NCI-H2107 (cell line): ENCODE measurements around the gene CD22.
"Not testable (repeated sequence)": the region's sequence is repeated elsewhere in the genome, so short reads cannot be mapped to it uniquely, and the experiment has no call there.

Source experiments
- DNase-seq: peaks from one replicate; lab custom pipeline; 2025; lab: John Stamatoyannopoulos, UW

Gene CD22

DNA sequence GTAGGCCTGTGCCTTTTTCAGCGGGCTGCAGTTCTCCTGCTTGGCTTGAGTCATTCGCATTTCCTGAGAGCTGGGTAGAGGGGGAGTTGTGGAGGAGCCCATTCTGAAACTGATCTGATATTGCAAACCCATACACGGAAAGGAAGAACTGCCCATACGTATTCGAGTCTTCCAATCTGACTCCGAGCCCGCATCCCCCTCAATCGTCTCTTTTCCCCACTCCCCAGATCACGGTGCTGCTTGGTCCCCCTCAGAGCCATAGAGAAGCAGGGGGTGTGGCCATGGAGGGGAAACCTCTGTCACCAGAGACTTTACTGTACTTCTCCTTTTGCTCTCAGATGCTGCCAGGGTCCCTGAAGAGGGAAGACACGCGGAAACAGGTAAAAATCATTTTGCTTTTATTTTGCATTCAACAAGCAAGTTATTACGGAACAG, at the start of gene CD22:
Gene CD22, plus strand, starts transcription at position 337 of the 435 bp plus-strand sequence. CDS start 2,854 bp downstream, outside the sequence.
- no peak for DNase-seq

DNA sequence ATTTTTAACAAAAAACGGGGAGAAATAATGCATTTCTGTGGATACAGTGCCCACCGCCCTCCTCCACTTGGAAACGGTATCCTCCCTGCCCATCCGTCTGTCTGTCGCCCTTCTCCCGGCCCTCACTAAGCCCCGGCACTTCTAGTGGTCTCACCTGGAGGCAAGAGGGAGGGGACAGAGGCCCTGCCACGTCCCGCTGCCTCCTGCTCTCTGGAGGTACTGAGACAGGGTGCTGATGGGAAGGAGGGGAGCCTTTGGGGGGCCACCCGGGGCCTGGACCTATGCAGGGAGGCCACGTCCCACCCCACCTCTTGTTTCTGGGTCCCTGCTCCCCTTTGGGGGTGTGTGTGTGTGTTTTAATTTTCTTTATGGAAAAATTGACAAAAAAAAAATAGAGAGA, 49.6 kb upstream of the CD22 start:
- no peak for DNase-seq

DNA sequence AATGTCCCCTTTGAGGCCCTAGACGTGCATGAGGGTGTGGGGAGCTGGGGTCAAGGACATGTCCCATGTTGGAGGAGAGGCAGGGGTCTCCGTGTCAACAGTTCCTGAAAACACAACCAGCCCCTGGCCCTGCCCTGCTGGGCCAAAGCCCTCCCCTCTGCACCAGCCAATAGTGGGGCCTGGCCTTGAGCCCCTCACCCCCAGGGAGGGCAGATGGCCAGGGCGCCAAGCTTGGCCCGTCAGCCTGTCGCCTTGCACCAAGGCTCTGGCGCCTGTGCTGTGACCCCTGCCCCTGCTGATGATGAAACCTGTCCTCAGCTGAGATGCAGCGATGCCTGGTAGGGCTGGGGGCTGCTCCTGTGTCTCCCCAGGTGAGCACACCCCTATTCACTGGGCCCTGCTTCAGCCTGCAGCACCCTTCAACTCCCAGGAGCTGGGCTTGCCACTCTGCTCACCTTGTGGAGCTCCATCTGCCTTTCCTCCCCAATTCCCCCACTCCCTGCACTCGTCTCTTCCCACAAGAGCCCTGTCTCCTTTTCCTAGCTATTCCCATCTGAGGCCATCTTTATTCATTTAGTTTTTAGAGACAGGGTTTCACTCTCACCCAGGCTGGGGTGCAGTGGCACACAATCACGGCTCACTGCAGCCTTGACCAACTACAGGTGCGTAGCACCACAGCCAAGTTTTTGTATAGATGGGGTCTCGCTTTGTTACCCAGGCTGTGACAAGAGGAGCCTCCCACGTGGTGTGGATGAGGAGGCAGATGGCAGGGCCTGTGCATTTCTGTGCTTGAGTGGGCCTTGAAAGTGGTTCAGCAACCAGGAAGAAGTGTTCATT, 48.8 kb upstream of the CD22 start:
- no peak for DNase-seq

DNA sequence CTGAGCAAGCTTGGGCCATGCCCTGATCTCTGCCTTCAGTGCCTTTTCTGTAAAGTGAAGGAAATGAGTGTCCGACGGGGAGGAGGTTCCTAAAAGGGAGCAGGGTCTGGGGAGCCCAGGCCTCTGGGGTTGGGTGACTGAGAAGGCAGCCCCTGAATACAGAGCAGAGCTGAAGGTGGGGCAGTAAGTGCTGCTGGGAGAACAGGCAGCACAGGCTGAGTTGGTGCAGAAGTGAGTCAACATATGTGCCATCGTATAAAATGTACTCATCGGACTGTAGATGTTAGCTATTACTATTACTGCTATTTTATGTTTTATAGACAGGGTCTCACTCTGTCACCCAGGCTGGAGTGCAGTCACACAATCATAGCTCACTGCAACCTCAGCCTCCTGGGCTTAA, 47.7 kb upstream of the CD22 start:
- no peak for DNase-seq

DNA sequence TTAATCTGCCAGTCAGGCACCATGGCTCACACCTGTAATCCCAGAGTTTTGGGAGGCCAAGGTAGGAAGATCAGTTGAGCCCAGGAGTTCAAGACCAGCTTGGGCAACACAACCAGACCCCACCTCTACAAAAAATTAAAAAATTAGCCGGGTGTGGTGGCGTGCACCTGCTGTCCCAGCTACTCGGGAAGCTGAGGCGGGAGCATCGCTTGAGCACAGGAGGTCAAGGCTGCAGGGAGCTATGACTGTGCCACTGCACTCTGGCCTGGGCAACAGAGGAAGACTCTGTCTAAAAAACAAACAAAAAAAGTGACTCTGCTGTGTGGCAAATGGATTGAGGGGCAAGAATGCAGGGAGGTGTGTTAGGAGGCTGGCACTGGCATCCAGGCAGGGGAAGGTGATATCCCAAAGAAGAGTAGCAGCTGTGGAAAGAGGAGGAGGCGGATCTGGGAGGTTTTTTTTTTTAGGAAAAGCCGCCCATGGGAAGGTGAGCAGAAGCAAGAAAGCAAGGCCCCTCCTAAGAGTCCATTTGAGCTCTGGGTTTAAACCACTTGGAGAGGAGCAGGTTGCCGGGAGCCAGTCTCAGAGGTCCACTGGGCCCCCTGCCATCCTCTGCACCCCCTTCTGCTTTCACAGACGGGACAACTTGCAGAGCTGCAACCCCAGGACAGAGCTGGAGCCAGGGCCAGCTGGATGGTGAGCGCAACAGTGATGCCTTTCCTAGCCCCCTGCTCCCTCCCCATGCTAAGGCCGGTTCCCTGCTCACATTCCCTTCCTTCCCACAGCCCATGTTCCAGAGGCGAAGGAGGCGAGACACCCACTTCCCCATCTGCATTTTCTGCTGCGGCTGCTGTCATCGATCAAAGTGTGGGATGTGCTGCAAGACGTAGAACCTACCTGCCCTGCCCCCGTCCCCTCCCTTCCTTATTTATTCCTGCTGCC, 44.6 kb upstream of the CD22 start:
- no peak for DNase-seq

DNA sequence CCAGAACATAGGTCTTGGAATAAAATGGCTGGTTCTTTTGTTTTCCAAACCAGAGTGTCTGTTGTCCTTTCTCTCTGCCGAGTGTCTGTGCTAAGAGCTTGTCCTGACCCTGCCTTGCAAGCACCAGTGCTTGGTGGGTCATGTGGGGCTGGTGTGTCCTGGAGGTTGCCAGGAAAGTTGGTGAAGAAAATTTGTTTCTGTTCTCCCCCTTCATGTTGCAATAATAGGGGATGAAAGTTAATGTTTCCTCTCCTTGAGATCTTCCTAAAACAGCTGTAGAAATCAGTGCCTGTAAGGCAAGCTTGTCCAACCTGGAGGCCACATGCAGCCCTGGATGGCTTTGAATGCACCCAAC, 43.9 kb upstream of the CD22 start:
- DNase-seq: no peak

DNA sequence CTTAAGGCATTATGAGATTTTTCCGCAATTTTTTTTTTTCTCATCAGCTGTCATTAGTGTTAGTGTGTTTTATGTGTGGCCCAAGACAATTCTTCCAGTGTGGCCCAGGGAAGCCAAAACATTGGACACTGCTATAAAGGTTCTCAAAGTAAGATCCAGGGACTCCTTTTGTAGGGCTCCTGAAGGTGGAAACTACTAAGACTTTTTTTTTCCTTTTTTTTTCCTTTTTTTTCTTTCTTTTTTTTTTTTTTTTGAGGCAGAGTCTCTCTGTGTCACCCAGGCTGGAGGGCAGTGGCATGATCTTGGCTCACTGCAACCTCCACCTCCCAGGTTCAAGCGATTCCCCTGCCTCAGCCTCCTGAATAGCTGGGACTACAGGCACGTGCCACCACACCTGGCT, 43.5 kb upstream of the CD22 start:
- DNase-seq: not testable (repeated sequence)

DNA sequence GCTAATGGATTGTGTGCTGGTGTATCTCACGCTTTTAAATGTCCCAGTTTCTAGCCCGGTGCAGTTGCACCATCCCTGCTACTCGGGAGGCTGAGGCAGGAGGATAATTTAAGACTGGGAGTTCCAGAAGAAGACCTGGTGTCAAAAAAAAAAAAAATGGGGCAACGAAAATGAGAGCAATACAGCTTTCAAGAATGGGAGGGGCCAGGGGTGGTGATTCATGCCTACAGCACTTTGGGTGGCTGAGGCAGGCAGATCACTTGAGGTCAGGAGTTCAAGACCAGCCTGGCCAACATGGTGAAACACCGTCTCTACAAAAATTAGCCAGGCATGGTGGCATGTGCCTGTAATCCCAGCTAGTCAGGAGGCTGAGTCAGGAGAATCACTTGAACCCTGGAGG, 42.9 kb upstream of the CD22 start:
- not testable (repeated sequence) for DNase-seq

DNA sequence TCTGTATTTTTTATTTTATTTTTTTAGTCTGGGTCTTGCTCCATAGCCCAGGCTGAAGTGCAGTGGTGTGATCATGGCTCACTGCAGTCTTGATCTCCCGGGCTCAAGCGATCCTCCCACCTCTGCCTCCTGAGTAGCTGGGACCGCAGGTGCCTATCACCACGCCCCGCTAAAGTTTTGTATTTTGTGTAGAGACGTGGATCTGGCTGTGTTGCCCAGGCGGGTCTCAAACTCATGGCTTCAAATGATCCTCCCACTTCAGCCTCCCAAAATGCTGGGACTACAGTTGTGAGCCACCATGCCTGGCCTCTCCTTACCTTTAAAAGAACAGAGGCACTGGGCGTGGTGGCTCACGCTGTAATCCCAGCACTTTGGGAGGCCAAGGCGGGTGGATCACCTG, 41.3 kb upstream of the CD22 start:
- DNase-seq: no peak

DNA sequence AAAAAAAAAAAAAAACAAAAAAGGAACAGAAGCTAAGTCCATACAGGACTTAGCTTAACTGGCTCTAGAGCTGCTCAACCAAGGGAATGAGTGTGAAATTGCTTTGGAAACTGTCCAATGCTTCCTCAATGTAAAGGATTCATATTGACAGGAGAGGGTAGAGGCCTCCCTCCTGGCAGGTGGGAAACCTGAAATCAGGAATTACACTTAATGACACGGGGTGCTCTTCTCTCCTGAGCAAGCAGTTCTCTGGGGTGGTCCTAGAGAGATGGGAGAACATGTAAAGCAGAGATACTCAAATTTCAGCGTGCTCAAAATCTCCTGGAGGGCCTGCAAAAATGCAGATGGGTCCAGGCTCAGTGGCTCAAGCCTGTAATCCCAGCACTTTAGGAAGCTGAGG, 40.7 kb upstream of the CD22 start:
- no peak for DNase-seq

DNA sequence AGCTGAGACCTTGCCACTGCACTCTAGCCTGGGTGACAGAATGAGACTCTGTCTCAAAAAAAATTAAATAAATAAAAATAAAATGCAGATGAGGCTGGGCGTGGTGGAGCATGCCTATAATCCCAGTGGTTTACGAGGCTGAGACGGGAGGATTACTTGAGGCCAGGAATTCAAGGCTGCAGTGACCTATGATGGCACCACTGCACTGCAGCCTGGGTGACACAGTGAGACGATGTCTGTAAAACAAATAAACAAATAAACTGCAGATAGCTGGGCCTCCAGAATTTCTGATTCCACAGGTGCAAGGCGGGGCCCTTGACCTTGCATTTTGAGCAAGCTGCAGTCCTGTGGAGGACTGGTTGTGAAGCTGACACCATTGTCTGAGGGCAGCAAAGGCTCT, 40.1 kb upstream of the CD22 start:
- DNase-seq: no peak

DNA sequence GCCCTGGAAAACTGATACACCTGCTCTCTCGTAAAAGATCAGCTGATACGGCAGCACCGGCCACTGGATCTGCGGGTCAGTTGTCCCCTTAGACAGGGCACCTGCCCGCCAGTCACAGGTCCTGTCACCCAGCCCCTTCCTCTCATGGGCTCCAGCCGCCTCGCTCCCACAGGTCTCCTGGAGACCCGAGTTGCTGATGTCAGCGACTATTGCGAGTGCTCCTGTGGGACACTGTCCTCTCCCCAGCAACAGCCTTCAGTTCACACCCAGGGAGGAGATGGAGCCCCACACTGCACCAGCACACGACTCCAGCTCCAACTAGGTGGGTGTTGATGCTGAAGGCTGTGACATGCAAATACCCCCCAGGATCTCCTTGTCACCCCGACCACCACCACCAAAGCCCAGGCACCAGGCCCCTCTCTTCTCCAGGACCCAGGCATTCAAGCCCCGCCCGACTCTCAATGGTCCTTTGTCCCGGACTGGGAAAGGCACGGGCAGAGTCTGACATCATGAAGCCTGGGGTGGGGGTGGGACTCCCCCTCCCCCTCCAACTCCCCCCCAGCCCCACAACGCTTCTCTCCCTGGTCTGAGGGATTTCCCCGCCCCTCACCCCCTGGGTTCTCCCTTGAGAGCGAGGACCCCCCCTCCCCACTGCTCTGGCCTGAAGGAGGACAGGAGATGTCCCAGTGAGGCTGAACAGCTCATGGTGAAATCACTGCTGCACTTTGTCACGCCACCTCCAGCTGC, 38.4 kb upstream of the CD22 start:
- no peak for DNase-seq

DNA sequence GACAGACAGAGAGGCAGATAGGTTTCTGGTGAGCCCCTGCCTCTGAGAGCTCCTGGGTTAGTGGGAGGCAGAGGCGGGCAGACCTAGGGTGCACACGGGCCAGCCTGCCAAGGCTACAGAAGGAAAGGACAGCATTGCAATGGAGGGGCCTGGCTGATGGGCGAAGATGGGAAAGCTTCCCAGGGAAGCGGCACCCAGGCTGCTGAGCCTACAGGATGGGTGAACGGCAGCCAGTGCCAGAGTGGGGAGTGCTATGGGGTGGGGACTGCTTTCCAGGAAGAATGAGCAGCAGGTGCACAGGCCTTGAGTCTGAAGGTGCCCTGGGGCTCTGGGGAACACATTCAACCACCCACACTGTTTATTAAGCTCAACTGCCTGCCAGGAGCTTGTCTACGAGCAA, 37.7 kb upstream of the CD22 start:
- no peak for DNase-seq

DNA sequence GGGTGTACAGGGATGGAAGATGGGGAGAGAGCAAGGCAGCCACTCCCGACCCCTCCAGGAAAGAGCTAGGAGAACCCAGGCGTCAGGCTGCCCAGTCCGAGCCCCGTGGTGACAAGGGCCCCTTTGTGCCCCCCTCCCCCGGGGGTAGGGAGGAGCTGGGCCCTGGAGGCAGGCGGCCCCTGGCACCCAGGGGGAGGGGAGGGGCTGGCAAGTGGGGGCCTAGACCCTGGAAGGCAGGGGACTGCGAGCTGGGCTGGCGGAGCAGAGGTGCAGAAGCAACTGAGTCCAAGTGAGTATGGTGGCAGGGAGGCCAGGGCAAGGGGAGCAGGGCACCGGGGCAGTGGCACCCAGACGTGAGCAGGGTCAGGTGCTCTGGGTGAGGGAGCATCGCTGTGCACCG, 37.1 kb upstream of the CD22 start, which contains the start of gene MAG:
Gene MAG, plus strand, starts transcription at position 246 of the 400 bp plus-strand sequence. CDS start 3,248 bp downstream, outside the sequence.
- DNase-seq: no peak

DNA sequence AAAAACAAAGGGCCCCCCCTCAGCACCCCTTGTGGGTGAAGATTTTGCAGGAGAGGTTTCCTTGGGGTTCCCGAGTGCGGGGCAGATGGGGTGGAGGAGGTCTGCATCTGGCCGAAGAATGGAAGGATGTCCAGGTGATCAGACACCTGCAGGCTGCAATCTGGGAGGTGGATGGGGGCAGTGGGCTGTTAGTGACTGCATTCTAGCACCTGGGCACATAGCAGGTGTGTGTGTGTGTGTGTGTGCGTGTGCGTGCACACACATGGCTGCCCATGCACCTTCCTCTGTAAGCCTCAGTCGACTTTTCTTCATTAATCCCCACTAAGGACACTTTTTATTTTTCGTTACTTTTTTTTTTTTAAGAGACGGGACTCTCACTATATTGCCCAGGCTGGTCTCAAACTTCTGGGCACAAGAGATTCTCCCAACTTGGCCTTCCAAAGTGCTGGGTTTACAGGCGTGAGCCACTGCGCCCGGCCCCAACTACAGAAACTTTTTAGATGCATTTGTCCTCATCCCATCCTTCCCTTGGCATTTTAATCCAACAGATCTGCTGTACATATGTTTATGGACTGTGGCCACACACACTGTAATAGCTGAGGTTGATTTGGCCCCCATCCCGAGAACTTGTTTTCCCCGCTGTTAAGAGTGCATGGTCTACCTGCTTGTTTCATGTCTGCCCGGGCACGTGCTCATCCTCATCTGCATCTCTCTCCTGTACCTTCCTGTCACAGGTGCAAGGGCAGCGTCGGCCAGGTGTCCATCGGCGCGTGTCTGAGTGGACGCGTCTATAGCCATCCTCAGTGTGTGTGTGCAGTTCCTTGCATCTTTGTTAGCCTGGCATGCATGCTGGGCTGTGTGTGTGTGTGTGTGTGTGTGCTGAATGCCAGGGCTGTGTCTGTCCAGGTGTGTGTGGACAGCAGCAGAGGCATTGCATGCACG, 36.3 kb upstream of the CD22 start:
- no peak for DNase-seq

DNA sequence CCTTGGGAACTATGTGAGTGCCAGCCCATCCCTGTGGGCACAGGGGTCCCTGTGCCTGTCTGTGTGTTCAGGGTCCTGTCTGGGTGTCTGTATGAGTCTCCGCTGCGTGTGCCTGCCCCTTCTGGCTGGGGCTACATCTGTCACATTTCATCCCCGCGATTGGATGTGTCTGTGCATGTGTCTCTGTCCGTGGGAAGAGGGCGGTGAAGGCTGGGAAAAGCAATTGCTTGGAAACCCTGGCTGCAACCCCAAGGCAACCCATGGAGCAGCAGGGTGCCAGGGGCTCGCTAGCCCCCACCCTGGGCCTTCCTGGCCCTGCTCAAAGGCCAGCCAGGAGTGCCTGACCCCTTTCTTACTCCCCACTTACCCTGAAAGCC, 35.6 kb upstream of the CD22 start:
- no peak for DNase-seq

DNA sequence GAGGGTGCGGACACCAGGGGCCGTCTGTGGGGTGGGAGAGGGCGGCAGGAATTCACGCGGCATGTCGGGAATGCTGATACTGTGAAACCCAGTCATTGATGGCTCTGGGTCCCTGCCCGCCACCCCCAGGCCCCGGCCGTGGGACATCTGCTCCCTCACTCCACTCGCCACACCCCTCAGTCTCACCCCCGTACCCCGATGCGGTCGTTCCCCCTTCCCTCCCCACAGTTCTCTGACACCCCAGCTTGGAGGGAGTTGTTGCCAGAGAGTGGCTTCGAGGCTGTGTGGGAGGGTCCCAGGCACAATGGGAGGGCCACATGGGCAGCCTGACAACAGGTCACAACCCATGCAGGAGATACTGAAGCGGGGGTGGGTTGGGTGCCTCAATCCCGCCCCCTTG, 35.2 kb upstream of the CD22 start:
- DNase-seq: no peak

DNA sequence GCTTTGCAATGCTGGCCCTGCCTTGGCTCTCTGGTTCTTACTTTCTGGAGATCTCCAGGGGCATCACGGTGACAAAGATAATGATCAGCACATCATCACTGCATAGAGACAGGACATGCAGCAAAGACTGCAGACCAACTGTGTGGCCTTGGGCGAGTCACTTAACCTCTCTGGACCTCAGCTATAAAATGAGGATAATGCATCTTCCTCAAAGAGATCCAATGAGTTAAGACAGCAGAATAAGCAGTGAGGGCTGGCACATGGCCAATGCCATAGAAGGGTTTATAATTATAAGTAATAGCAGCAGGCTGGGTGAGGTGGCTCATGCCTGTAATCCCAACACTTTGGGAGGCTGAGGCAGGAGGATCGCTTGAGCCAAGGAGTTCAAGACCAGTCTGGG, 34.7 kb upstream of the CD22 start:
- DNase-seq: no peak

DNA sequence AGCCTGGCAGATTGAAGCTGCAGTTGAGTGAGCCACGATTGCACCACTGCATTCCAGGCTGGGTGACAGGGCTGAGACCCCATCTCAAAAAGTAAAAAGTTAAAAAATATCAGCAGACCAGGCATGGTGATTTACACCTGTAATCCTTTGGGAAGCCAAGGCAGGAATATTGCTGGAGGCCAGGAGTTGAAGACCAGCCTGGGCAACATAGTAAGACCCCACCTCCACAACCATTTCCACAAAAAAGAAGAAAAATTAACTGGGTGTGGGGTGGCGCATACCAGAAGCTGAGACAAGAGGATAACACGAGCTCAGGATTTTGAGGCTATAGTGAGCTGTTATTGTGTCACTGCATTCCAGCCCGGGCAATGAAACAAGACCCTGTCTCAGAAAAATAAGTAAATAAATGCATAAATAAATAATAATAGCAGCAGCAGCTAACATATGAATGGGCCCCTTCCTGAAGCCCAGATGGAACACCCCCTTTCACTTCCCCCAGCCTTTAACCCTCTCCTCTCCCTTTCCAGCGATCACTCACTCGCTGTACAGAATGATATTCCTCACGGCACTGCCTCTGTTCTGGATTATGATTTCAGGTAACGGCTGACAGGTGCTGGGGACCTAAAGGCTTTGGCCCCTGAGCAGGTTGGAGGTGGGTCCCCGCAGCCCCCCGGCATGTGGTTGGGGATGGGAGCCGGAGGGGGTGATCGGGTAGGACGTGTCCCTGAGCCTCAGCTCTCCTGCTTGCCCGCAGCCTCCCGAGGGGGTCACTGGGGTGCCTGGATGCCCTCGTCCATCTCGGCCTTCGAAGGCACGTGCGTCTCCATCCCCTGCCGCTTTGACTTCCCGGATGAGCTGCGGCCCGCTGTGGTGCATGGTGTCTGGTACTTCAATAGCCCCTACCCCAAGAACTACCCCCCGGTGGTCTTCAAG, 33.9 kb upstream of the CD22 start:
- DNase-seq: no peak
